ENCODE results near the gene CEP97. TPM values are rescaled to one million over a fixed set of nuclear protein-coding genes. Genes with fewer than 3 reads are reported as not detected.

CEP97 gene
- 1 to 10 TPM; 2.2 to 3.8 (median 2.7) TPM for total RNA-seq
- long read RNA-seq, partial matches to known transcripts, result 1 of 1 reads
- long read RNA-seq, other reads (novel, unspliced or antisense), result 0 of 1 reads

- peaks cover 0 to 9% (median 0%) of the 10 kb centered on the region in 4 donors for H3K4me1 ChIP-seq
- H3K27me3 ChIP-seq, result no peaks in the 10 kb centered on the region
- H3K36me3 ChIP-seq, result peaks cover 0 to 5% (median 0%) of the 10 kb centered on the region in 4 donors
- peak; percentile 92 to 93 (median 93) for DNase-seq
- ATAC-seq, result peak; percentile 99 to 100 (median 100)
- WGBS (ENCODE audit: insufficient coverage, low coverage, low lambda C conversion rate, missing lambda C conversion rate), result under 1% methylated on average over 18 of the region's 49 CpGs
- H3K9me3 ChIP-seq, result no peaks in the 10 kb centered on the region
- intact Hi-C loops (cut with DNase I), result no loop called here
- H3K27ac ChIP-seq, result peak within 1 kb of the TSS; percentile 33 to 65 (median 51)
- TF ChIP-seq POLR2A (IDR thresholded peaks at IDR 0.05), result no peak
- TF ChIP-seq CTCF (IDR thresholded peaks at IDR 0.05), result no peak
- H3K4me3 ChIP-seq, result peak within 1 kb of the TSS; percentile 72 to 84 (median 75)
Observed at GRCh38 chr3:101724329-101725193, at the start of gene CEP97. Gene CEP97 (plus strand): TSS chr3:101724614. CDS start chr3:101724677, 63 bp downstream.

GRCh38 chr3:101675709-101676215, 48.7 kb upstream of the CEP97 start:
- ATAC-seq (no peak), DNase-seq (peak in 1 of 3 donors; percentile 38)
- Histone ChIP-seq H3K4me1 (peaks cover 0 to 26% (median 6%) of the 10 kb centered on the region in 4 donors), H3K9me3 (no peaks in the 10 kb centered on the region), H3K4me3 (peak overlapping the region; percentile 59 to 97 (median 92)), H3K36me3 (peaks cover 0 to 19% (median 4%) of the 10 kb centered on the region in 4 donors), H3K27me3 (no peaks in the 10 kb centered on the region), H3K27ac (peak overlapping the region; percentile 28 to 95 (median 86))
- 9% methylated on average over 26 of the region's 27 CpGs for WGBS (ENCODE audit: insufficient coverage, low coverage, low lambda C conversion rate, missing lambda C conversion rate)
- intact Hi-C loops (cut with DNase I), result no loop called here
- TF ChIP-seq CTCF (IDR thresholded peaks at IDR 0.05) (no peak), POLR2A (IDR thresholded peaks at IDR 0.05) (no peak)

- ATAC-seq, result peak; percentile 89 to 96 (median 91)
- TF ChIP-seq POLR2A (IDR thresholded peaks at IDR 0.05) (peak; percentile 44), CTCF (IDR thresholded peaks at IDR 0.05) (peak in 2 of 4 donors; percentile 15 to 25)
- Histone ChIP-seq H3K27me3 (no peaks in the 10 kb centered on the region), H3K27ac (peak overlapping the region; percentile 86 to 95 (median 94)), H3K9me3 (no peaks in the 10 kb centered on the region), H3K4me1 (peaks cover 0 to 26% (median 6%) of the 10 kb centered on the region in 4 donors), H3K4me3 (peak overlapping the region; percentile 59 to 97 (median 92)), H3K36me3 (peaks cover 1 to 19% (median 8%) of the 10 kb centered on the region in 4 donors)
- intact Hi-C loops (cut with DNase I), result no loop called here
- DNase-seq, result peak; percentile 97 to 98 (median 97)
- 0% methylated on average over 14 of the region's 57 CpGs for WGBS (ENCODE audit: insufficient coverage, low coverage, low lambda C conversion rate, missing lambda C conversion rate)
Observed at GRCh38 chr3:101676216-101676764, 48.1 kb upstream of the CEP97 start.

- WGBS (ENCODE audit: insufficient coverage, low coverage, low lambda C conversion rate, missing lambda C conversion rate), result under 1% methylated on average over 8 of the region's 57 CpGs
- intact Hi-C loops (cut with DNase I), result no loop called here
- ATAC-seq (peak; percentile 87 to 88 (median 88)), DNase-seq (peak; percentile 99 to 100 (median 99))
- Histone ChIP-seq H3K27ac (peak within 1 kb of the TSS; percentile 86 to 95 (median 94)), H3K4me3 (peak within 1 kb of the TSS; percentile 59 to 97 (median 92)), H3K4me1 (peaks cover 0 to 26% (median 6%) of the 10 kb centered on the region in 4 donors), H3K36me3 (peaks cover 6 to 20% (median 13%) of the 10 kb centered on the region in 4 donors), H3K9me3 (no peaks in the 10 kb centered on the region), H3K27me3 (no peaks in the 10 kb centered on the region)
- TF ChIP-seq CTCF (IDR thresholded peaks at IDR 0.05) (peak; percentile 30 to 58 (median 54)), POLR2A (IDR thresholded peaks at IDR 0.05) (peak; percentile 73)
Observed at GRCh38 chr3:101676765-101677435, 47.5 kb upstream of the CEP97 start, which contains the start of gene ZBTB11. Gene ZBTB11 (minus strand): TSS chr3:101677132. CDS start chr3:101676914, 218 bp downstream.

Data from right lobe of liver (tissue), 6 donors.